SKM-1 treated with dmso at 0.1 percent for 144 hours (cell line): ENCODE results near the gene SLC49A3.
"Not testable (repeated sequence)": the region's sequence is repeated elsewhere in the genome, so short reads cannot be mapped to it uniquely, and the experiment has no call there.

Experiments used
- DNase-seq: peaks from one replicate; lab custom pipeline; 2025; ENCODE audit not compliant: unreplicated experiment; lab: John Stamatoyannopoulos, UW

SLC49A3 gene

GRCh38 chr4:722169-722725, 33.3 kb upstream of the SLC49A3 start:
- no peak for DNase-seq

GRCh38 chr4:721261-722168, 32.6 kb upstream of the SLC49A3 start:
- no peak for DNase-seq

- DNase-seq = no peak
Observed at GRCh38 chr4:720111-720860, 31.3 kb upstream of the SLC49A3 start.

- no peak for DNase-seq
Observed at GRCh38 chr4:718460-718859, 29.5 kb upstream of the SLC49A3 start.

GRCh38 chr4:717601-718320, 28.8 kb upstream of the SLC49A3 start:
- no peak for DNase-seq

GRCh38 chr4:714087-714486, 25.1 kb upstream of the SLC49A3 start:
- DNase-seq = no peak

- DNase-seq = no peak
Observed at GRCh38 chr4:712916-713632, 24.1 kb upstream of the SLC49A3 start.

- DNase-seq = no peak
Observed at GRCh38 chr4:712093-712492, 23.1 kb upstream of the SLC49A3 start.

- no peak for DNase-seq
Observed at GRCh38 chr4:710916-711315, 22.0 kb upstream of the SLC49A3 start.

GRCh38 chr4:710116-710515, 21.2 kb upstream of the SLC49A3 start:
- no peak for DNase-seq

- DNase-seq = no peak
Observed at GRCh38 chr4:709348-709747, 20.4 kb upstream of the SLC49A3 start.

- no peak for DNase-seq
Observed at GRCh38 chr4:708631-708933, 19.6 kb upstream of the SLC49A3 start.

- no peak for DNase-seq
Observed at GRCh38 chr4:707929-708630, 19.1 kb upstream of the SLC49A3 start.

GRCh38 chr4:706834-707598, 18.1 kb upstream of the SLC49A3 start:
- no peak for DNase-seq

- not testable (repeated sequence) for DNase-seq
Observed at GRCh38 chr4:706083-706633, 17.2 kb upstream of the SLC49A3 start.

GRCh38 chr4:705278-706082, 16.5 kb upstream of the SLC49A3 start, which contains the start of gene PCGF3:
TSS of gene PCGF3 (plus strand) at chr4:705832. CDS start at chr4:733681, 27,849 bp downstream.
- peak; percentile 96 for DNase-seq

GRCh38 chr4:704971-705277, 16.0 kb upstream of the SLC49A3 start:
- no peak for DNase-seq

- no peak for DNase-seq
Observed at GRCh38 chr4:704198-704891, 15.4 kb upstream of the SLC49A3 start.
